GM18519 (cell line): Measurements from ENCODE around the gene PARK7.

ENCODE experiments used
- ATAC-seq: cut with Tn5 transposase; IDR thresholded peaks from one replicate; pipeline ENCODE4 v1.9.1; 2021; ENCODE audit warnings: mild to moderate bottlenecking, moderate library complexity; ENCODE audit not compliant: unreplicated experiment, low FRiP score

The PARK7 gene

GRCh38 chr1:8019229-8019620 is 57.7 kb downstream of the PARK7 start:
- ATAC-seq = no peak

- no peak for ATAC-seq
Observed at GRCh38 chr1:8020032-8020431, 58.5 kb downstream of the PARK7 start.

- no peak for ATAC-seq
Observed at GRCh38 chr1:8021676-8022266, 60.3 kb downstream of the PARK7 start.

- ATAC-seq = no peak
Observed at GRCh38 chr1:8022395-8023286, 61.1 kb downstream of the PARK7 start.

- ATAC-seq = no peak
Observed at GRCh38 chr1:8023287-8023994, 61.9 kb downstream of the PARK7 start.

- no peak for ATAC-seq
Observed at GRCh38 chr1:8023995-8024313, 62.4 kb downstream of the PARK7 start.

- no peak for ATAC-seq
Observed at GRCh38 chr1:8024329-8024728, 62.8 kb downstream of the PARK7 start.

- ATAC-seq = no peak
Observed at GRCh38 chr1:8025061-8025670, 63.7 kb downstream of the PARK7 start.

GRCh38 chr1:8025671-8026144 is 64.2 kb downstream of the PARK7 start:
- no peak for ATAC-seq

GRCh38 chr1:8026153-8026975 is 64.9 kb downstream of the PARK7 start, which contains the start of gene ERRFI1:
Gene ERRFI1 (minus strand): TSS chr1:8026309. CDS start chr1:8015619, 10,690 bp downstream.
- no peak for ATAC-seq

GRCh38 chr1:8026976-8027747 is 65.7 kb downstream of the PARK7 start:
- no peak for ATAC-seq

GRCh38 chr1:8027748-8028570 is 66.4 kb downstream of the PARK7 start:
- ATAC-seq = no peak

GRCh38 chr1:8028571-8028910 is 67.0 kb downstream of the PARK7 start:
- ATAC-seq = no peak

- ATAC-seq = no peak
Observed at GRCh38 chr1:8031176-8031785, 69.8 kb downstream of the PARK7 start.

GRCh38 chr1:8032366-8032910 is 70.9 kb downstream of the PARK7 start:
- no peak for ATAC-seq

GRCh38 chr1:8033322-8033721 is 71.8 kb downstream of the PARK7 start:
- ATAC-seq = no peak
